GM12873 (cell line): ENCODE measurements around the gene AGTPBP1.

Experiments used
- TF ChIP-seq, protein P1 (sequence below): IDR thresholded peaks from 2 replicates; pipeline ENCODE4 v1.5.1; 2012; ENCODE audit warnings: low read depth, mild to moderate bottlenecking, moderate library complexity, low read length, control low read depth; ENCODE audit not compliant: insufficient read depth; ENCODE audit errors: missing control alignments

The AGTPBP1 gene

DNA sequence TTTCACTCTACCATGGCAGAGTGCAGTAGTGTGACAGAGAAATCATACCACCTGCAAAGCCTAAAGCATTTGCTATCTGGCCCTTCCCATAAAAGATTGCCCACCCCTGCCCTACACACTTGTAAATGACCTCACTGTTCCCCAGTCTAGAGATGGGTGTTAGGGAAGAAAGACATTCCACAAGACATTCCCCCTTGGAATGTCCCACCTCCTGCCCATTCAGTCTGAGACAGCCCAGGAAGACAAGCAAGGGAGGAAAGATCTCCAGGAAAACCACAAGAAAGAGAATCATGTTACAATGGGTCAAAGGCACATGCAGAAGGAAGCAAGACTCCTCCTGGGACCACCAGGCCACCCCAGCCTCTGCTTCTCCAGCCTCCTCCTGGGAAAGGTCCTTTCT, 230.0 kb downstream of the AGTPBP1 start:
- TF ChIP-seq, protein P1, sequence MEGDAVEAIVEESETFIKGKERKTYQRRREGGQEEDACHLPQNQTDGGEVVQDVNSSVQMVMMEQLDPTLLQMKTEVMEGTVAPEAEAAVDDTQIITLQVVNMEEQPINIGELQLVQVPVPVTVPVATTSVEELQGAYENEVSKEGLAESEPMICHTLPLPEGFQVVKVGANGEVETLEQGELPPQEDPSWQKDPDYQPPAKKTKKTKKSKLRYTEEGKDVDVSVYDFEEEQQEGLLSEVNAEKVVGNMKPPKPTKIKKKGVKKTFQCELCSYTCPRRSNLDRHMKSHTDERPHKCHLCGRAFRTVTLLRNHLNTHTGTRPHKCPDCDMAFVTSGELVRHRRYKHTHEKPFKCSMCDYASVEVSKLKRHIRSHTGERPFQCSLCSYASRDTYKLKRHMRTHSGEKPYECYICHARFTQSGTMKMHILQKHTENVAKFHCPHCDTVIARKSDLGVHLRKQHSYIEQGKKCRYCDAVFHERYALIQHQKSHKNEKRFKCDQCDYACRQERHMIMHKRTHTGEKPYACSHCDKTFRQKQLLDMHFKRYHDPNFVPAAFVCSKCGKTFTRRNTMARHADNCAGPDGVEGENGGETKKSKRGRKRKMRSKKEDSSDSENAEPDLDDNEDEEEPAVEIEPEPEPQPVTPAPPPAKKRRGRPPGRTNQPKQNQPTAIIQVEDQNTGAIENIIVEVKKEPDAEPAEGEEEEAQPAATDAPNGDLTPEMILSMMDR, result no peak

DNA sequence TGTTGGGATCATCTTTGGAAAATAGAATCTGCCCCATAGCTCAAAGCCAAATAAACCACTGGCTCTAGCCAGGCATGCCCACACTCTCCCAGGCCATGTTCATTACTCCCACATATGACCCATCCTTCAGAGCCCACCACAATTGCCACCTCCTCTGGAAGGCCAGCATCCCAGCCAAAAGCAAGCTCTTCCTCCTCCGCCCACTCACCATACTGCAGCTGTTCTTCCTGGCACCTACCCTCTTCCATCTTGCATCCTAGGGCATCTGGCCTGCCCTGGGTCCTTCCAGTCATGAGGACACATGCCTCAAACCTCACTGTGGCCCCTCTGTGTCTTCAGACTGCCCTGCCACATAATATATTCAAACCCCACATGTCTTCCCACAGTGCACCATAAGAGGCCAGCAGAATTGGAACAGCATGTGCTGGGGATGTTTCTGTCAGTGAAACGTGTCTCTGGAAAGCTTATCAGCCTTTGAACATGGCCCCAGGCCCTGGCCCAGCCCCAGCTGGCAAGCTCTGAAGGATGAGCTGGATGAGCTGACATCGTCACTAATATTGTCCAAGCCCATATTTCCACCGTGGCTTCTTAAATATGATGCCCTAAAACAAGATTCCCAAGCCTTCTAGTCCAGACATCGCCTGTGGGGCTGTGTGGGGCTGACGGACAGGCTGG, 230.8 kb downstream of the AGTPBP1 start:
- TF ChIP-seq, protein P1, result no peak

GRCh38 chr9:85508616-85509015, 233.1 kb downstream of the AGTPBP1 start:
- TF ChIP-seq, protein P1, result no peak

GRCh38 chr9:85505612-85506011, 236.1 kb downstream of the AGTPBP1 start:
- TF ChIP-seq, protein P1, result no peak

- TF ChIP-seq, protein P1, result no peak
Measured at GRCh38 chr9:85502815-85503655, 238.7 kb downstream of the AGTPBP1 start.

DNA sequence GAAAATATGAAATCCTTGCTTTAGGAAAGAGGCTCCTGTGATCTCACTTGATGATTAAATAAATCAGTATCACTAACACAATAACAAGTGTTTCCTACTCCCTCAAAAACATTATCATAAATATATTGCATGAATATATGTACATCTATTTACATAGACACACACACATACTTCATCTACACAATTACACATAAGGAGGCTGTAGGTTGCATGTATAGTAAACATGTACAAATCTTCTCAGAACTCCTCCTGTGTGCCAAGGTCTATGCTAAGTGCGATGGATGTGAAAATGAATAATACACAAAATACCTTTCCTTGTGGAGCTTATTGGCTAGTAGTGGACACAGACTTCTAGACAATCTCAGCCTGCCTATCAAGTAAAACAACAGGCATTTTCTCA, 239.9 kb downstream of the AGTPBP1 start:
- TF ChIP-seq, protein P1, result no peak

GRCh38 chr9:85501456-85501855, 240.3 kb downstream of the AGTPBP1 start:
- TF ChIP-seq, protein P1, result no peak
